ENCODE measurements around the gene CIBAR2.

CIBAR2 gene

GRCh38 chr16:85112364-85112763 lies at the start of gene CIBAR2:
TSS of gene CIBAR2 (minus strand) at chr16:85112472. CDS start at chr16:85112352, 120 bp downstream.
- no peak for DNase-seq (ENCODE audit: low read depth in 2 of 2)

- DNase-seq (ENCODE audit: low read depth in 2 of 2), result no peak
These were observed 47.1 kb upstream of the CIBAR2 start for GRCh38 chr16:85159179-85159980.

GRCh38 chr16:85158743-85159178 lies 46.5 kb upstream of the CIBAR2 start:
- DNase-seq (ENCODE audit: low read depth in 2 of 2), result no peak

GRCh38 chr16:85157813-85158742 lies 45.8 kb upstream of the CIBAR2 start:
- DNase-seq (ENCODE audit: low read depth in 2 of 2), result no peak

GRCh38 chr16:85157372-85157771 lies 45.1 kb upstream of the CIBAR2 start:
- no peak for DNase-seq (ENCODE audit: low read depth in 2 of 2)

GRCh38 chr16:85156869-85157268 lies 44.6 kb upstream of the CIBAR2 start:
- DNase-seq (ENCODE audit: low read depth in 2 of 2), result no peak

GRCh38 chr16:85156440-85156839 lies 44.2 kb upstream of the CIBAR2 start:
- DNase-seq (ENCODE audit: low read depth in 2 of 2), result no peak

- no peak for DNase-seq (ENCODE audit: low read depth in 2 of 2)
These were observed 41.4 kb upstream of the CIBAR2 start for GRCh38 chr16:85153656-85154091.

- DNase-seq (ENCODE audit: low read depth in 2 of 2), result no peak
These were observed 40.8 kb upstream of the CIBAR2 start for GRCh38 chr16:85153046-85153445.

- DNase-seq (ENCODE audit: low read depth in 2 of 2), result no peak
These were observed 40.2 kb upstream of the CIBAR2 start for GRCh38 chr16:85152414-85153030.

- DNase-seq (ENCODE audit: low read depth in 2 of 2), result no peak
These were observed 39.5 kb upstream of the CIBAR2 start for GRCh38 chr16:85151603-85152413.

GRCh38 chr16:85151079-85151602 lies 38.9 kb upstream of the CIBAR2 start:
- DNase-seq (ENCODE audit: low read depth in 2 of 2), result no peak

GRCh38 chr16:85150331-85150940 lies 38.2 kb upstream of the CIBAR2 start:
- no peak for DNase-seq (ENCODE audit: low read depth in 2 of 2)

- DNase-seq (ENCODE audit: low read depth in 2 of 2), result no peak
These were observed 37.5 kb upstream of the CIBAR2 start for GRCh38 chr16:85149776-85150175.

GRCh38 chr16:85148931-85149330 lies 36.7 kb upstream of the CIBAR2 start:
- no peak for DNase-seq (ENCODE audit: low read depth in 2 of 2)

GRCh38 chr16:85146922-85147651 lies 34.8 kb upstream of the CIBAR2 start:
- DNase-seq (ENCODE audit: low read depth in 2 of 2), result no peak

- DNase-seq (ENCODE audit: low read depth in 2 of 2), result no peak
These were observed 34.2 kb upstream of the CIBAR2 start for GRCh38 chr16:85146532-85146797.

- DNase-seq (ENCODE audit: low read depth in 2 of 2), result no peak
These were observed 33.7 kb upstream of the CIBAR2 start for GRCh38 chr16:85145734-85146531.

- DNase-seq (ENCODE audit: low read depth in 2 of 2), result no peak
These were observed 32.9 kb upstream of the CIBAR2 start for GRCh38 chr16:85145188-85145587.

Data from stimulated activated CD4-positive, alpha-beta T cell treated with anti-CD3 and anti-CD28 coated beads, Interleukin-4, amount 100 ng/mL, for 48 hours (primary cell).